Mammary epithelial cell (primary cell): ENCODE results near the gene SLC19A1.

Experiments used
- CTCF ChIP-seq, 2 donors: IDR thresholded peaks in 1 of 2; conservative IDR thresholded peaks in 1 of 2; 2 replicates each; pipeline ENCODE4 v1.5.1; 2011 to 2012; ENCODE audit warnings: inconsistent platforms in 2 of 2, low read length in 2 of 2, mild to moderate bottlenecking in 2 of 2, control low read depth in 1 of 2, low read depth in 1 of 2; ENCODE audit not compliant: insufficient read depth in 1 of 2; ENCODE audit errors: extremely low read depth in 1 of 2
- EZH2 ChIP-seq: IDR thresholded peaks from 2 replicates; pipeline ENCODE4 v1.6.1; 2012; ENCODE audit warnings: low read length, inconsistent platforms, borderline replicate concordance

GRCh38 chr21:45582128-45582527 is 39.9 kb upstream of the SLC19A1 start:
- TF ChIP-seq CTCF (conservative IDR thresholded peaks at IDR 0.05 in 1 of 2, IDR thresholded peaks at IDR 0.05 in 1 of 2; ENCODE audit: extremely low read depth in 1 of 2, insufficient read depth in 1 of 2, low read depth in 1 of 2, low read length in 2 of 2) (no peak), EZH2 (no peak)
